GM19238 (cell line): ENCODE data around the gene WSCD1.

Source experiments
- DNase-seq: peaks from one replicate; pipeline ENCODE4 v3.0.0; 2011; ENCODE audit warnings: low spot score; ENCODE audit not compliant: insufficient read length

WSCD1 gene

GRCh38 chr17:6159541-6160231 lies 89.5 kb downstream of the WSCD1 start:
- DNase-seq = no peak

GRCh38 chr17:6160232-6160555 lies 90.0 kb downstream of the WSCD1 start:
- DNase-seq = no peak

- no peak for DNase-seq
These were observed 91.0 kb downstream of the WSCD1 start for GRCh38 chr17:6160911-6161855.

GRCh38 chr17:6162216-6162615 lies 92.0 kb downstream of the WSCD1 start:
- no peak for DNase-seq

- DNase-seq = no peak
These were observed 92.7 kb downstream of the WSCD1 start for GRCh38 chr17:6162892-6163291.

- no peak for DNase-seq
These were observed 93.6 kb downstream of the WSCD1 start for GRCh38 chr17:6163612-6164333.

- no peak for DNase-seq
These were observed 94.8 kb downstream of the WSCD1 start for GRCh38 chr17:6164996-6165395.

GRCh38 chr17:6165806-6166205 lies 95.6 kb downstream of the WSCD1 start:
- no peak for DNase-seq

- no peak for DNase-seq
These were observed 96.5 kb downstream of the WSCD1 start for GRCh38 chr17:6166492-6167179.

GRCh38 chr17:6168296-6168695 lies 98.1 kb downstream of the WSCD1 start:
- no peak for DNase-seq

GRCh38 chr17:6170349-6170748 lies 100.2 kb downstream of the WSCD1 start:
- DNase-seq = no peak

- no peak for DNase-seq
These were observed 102.6 kb downstream of the WSCD1 start for GRCh38 chr17:6172642-6173330.

- DNase-seq = no peak
These were observed 103.5 kb downstream of the WSCD1 start for GRCh38 chr17:6173653-6174052.
